ENCODE measurements around the gene CFAP99. TPM values are rescaled to one million over a fixed set of nuclear protein-coding genes. Genes with fewer than 3 reads are reported as not detected.
A peak's percentile ranks its signal among the peaks of the same experiment; 100 is the strongest.
"Not testable (repeated sequence)": the region's sequence is repeated elsewhere in the genome, so short reads cannot be mapped to it uniquely, and the experiment has no call there.

Gene CFAP99
- total and polyA plus RNA-seq, 9 of the 15 experiments (the other 6 are each of a cell fraction or from before 2014, with no cell fraction given) = 0.07 to 0.18 (median 0.09) TPM; not detected in 6

DNA sequence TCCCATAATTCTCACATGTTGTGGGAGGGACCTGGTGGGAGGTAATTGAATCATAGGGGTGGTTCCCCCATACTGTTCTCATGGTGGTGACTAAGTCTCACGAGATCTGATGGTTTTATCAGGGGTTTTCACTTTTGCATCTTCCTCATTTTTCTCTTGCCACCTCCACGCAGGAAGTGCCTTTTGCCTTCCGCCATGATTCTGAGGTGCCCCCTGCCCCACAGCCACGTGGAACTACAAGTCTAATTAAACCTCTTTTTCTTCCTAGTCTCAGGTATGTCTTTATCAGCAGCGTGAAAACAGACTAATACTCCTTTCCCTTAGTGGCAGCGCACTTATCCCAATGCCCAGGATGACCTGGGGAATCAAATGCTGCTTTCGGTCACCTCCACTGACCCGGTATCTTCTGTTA is 35.5 kb upstream of the CFAP99 start (continued):
- TF ChIP-seq, protein P1, sequence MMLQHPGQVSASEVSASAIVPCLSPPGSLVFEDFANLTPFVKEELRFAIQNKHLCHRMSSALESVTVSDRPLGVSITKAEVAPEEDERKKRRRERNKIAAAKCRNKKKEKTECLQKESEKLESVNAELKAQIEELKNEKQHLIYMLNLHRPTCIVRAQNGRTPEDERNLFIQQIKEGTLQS (IDR thresholded peaks at IDR 0.05) = peak; percentile 45; the same call in 1 of the 2 replicates
- TF ChIP-seq, protein P1 (CRISPR knock-in tag; conservative IDR thresholded peaks at IDR 0.05) = not testable (repeated sequence)
- TF ChIP-seq MBD2 (IDR thresholded peaks at IDR 0.05; ENCODE audit: borderline replicate concordance, low read depth) = 0 out of 2 replicates have a peak, but pooled peaks have one; percentile 14
- TF ChIP-seq, protein P2, sequence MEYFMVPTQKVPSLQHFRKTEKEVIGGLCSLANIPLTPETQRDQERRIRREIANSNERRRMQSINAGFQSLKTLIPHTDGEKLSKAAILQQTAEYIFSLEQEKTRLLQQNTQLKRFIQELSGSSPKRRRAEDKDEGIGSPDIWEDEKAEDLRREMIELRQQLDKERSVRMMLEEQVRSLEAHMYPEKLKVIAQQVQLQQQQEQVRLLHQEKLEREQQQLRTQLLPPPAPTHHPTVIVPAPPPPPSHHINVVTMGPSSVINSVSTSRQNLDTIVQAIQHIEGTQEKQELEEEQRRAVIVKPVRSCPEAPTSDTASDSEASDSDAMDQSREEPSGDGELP (CRISPR knock-in tag; IDR thresholded peaks at IDR 0.05; ENCODE audit: borderline replicate concordance) = 0 out of 2 replicates have a peak, but pooled peaks have one; percentile 30
- TF ChIP-seq, protein P3, sequence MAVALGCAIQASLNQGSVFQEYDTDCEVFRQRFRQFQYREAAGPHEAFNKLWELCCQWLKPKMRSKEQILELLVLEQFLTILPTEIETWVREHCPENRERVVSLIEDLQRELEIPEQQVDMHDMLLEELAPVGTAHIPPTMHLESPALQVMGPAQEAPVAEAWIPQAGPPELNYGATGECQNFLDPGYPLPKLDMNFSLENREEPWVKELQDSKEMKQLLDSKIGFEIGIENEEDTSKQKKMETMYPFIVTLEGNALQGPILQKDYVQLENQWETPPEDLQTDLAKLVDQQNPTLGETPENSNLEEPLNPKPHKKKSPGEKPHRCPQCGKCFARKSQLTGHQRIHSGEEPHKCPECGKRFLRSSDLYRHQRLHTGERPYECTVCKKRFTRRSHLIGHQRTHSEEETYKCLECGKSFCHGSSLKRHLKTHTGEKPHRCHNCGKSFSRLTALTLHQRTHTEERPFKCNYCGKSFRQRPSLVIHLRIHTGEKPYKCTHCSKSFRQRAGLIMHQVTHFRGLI (CRISPR knock-in tag; IDR thresholded peaks at IDR 0.05) = peak; percentile 58; the same call in 1 of the 2 replicates
- TF ChIP-seq POLR2H (tag; IDR thresholded peaks at IDR 0.05; ENCODE audit: low read depth) = 0 out of 2 replicates have a peak, but pooled peaks have one; percentile 41
- peak; percentile 36; the same call in 1 of the 2 replicates for TF ChIP-seq GABPA (tag; conservative IDR thresholded peaks at IDR 0.05; ENCODE audit: low read depth)
- TF ChIP-seq BCL6 (CRISPR knock-in tag; IDR thresholded peaks at IDR 0.05) = 0 out of 2 replicates have a peak, but pooled peaks have one; percentile 62
- TF ChIP-seq, protein P4, sequence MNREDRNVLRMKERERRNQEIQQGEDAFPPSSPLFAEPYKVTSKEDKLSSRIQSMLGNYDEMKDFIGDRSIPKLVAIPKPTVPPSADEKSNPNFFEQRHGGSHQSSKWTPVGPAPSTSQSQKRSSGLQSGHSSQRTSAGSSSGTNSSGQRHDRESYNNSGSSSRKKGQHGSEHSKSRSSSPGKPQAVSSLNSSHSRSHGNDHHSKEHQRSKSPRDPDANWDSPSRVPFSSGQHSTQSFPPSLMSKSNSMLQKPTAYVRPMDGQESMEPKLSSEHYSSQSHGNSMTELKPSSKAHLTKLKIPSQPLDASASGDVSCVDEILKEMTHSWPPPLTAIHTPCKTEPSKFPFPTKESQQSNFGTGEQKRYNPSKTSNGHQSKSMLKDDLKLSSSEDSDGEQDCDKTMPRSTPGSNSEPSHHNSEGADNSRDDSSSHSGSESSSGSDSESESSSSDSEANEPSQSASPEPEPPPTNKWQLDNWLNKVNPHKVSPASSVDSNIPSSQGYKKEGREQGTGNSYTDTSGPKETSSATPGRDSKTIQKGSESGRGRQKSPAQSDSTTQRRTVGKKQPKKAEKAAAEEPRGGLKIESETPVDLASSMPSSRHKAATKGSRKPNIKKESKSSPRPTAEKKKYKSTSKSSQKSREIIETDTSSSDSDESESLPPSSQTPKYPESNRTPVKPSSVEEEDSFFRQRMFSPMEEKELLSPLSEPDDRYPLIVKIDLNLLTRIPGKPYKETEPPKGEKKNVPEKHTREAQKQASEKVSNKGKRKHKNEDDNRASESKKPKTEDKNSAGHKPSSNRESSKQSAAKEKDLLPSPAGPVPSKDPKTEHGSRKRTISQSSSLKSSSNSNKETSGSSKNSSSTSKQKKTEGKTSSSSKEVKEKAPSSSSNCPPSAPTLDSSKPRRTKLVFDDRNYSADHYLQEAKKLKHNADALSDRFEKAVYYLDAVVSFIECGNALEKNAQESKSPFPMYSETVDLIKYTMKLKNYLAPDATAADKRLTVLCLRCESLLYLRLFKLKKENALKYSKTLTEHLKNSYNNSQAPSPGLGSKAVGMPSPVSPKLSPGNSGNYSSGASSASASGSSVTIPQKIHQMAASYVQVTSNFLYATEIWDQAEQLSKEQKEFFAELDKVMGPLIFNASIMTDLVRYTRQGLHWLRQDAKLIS (CRISPR knock-in tag; IDR thresholded peaks at IDR 0.05) = peak; percentile 58; the same call in 1 of the 2 replicates
- TF ChIP-seq FOSL1 (tag; conservative IDR thresholded peaks at IDR 0.05) = peak; percentile 69
- TF ChIP-seq PHF8 (IDR thresholded peaks at IDR 0.05; ENCODE audit: borderline replicate concordance, low read length) = peak; percentile 44; the same call in 1 of the 2 replicates
- TF ChIP-seq, protein P5, sequence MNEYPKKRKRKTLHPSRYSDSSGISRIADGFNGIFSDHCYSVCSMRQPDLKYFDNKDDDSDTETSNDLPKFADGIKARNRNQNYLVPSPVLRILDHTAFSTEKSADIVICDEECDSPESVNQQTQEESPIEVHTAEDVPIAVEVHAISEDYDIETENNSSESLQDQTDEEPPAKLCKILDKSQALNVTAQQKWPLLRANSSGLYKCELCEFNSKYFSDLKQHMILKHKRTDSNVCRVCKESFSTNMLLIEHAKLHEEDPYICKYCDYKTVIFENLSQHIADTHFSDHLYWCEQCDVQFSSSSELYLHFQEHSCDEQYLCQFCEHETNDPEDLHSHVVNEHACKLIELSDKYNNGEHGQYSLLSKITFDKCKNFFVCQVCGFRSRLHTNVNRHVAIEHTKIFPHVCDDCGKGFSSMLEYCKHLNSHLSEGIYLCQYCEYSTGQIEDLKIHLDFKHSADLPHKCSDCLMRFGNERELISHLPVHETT (CRISPR knock-in tag; conservative IDR thresholded peaks at IDR 0.05 in 1 of 2, IDR thresholded peaks at IDR 0.05 in 1 of 2) = 0 out of 4 replicates have a peak, but pooled peaks of 1 of the 2 experiments have one; percentile 22
- not testable (repeated sequence) for TF ChIP-seq NR2C1 (IDR thresholded peaks at IDR 0.05)
- 0 out of 2 replicates have a peak, but pooled peaks have one; percentile 30 for TF ChIP-seq NR2C1 (tag; IDR thresholded peaks at IDR 0.05)
- 0 out of 2 replicates have a peak, but pooled peaks have one; percentile 17 for TF ChIP-seq HDAC2 (IDR thresholded peaks at IDR 0.05)
- peak; percentile 57; the same call in 1 of the 2 replicates for TF ChIP-seq MYC (IDR thresholded peaks at IDR 0.05; ENCODE audit: low read depth, low read length)
- 0 out of 2 replicates have a peak, but pooled peaks have one; percentile 78 for TF ChIP-seq MYC (CRISPR knock-in tag; IDR thresholded peaks at IDR 0.05; ENCODE audit: borderline replicate concordance, low read depth)

All from K562 (cell line).